GM19372 (cell line): ENCODE data around the gene CDH16.
"Not testable (repeated sequence)": the region's sequence is repeated elsewhere in the genome, so short reads cannot be mapped to it uniquely, and the experiment has no call there.

ENCODE experiments used
- ATAC-seq: cut with Tn5 transposase; IDR thresholded peaks from one replicate; pipeline ENCODE4 v1.9.1; 2021; ENCODE audit warnings: mild to moderate bottlenecking, low read depth, moderate library complexity; ENCODE audit not compliant: unreplicated experiment

CDH16 gene

GRCh38 chr16:66881014-66881417, 37.7 kb downstream of the CDH16 start:
- no peak for ATAC-seq

DNA sequence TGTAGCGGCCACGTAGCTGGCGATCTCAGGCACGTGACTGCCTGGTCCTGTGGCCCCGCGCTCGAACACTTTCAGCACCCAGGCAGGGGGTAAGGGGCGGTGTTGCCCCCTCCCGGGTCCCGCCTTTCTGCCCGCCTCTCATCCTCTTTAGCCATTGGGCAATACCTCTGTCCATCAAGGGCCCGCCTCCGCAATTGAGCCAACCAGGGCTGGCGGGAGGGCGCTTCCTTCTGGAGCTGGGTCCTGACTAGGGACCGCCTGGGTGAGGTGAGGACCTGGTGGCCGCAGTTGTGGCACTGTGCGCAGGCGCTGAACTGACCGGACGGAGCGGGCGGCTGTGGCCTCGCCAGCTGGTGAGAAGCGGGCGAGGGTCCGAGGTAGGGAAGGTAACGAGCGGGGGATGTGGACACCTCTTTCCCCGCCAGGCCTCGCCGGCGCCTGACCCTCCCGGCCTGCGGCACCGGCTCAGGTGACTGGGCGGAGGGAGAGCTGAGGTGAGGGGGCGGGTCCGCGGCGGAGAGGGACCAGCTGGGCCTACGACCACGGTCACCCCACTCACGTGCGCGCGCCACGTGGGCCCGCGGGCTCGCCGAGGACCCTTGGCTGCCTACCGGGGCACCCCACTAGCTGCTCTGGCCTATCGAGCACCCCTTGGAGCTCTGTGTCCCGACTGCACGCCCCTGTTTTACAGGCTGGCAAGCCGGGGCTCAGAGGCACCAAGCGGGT, 38.2 kb downstream of the CDH16 start, which contains the start of gene PDP2:
Gene PDP2, plus strand, starts transcription at position 228 of the 726 bp plus-strand sequence. CDS start 3,770 bp downstream, outside the sequence.
- peak; percentile 97 for ATAC-seq

DNA sequence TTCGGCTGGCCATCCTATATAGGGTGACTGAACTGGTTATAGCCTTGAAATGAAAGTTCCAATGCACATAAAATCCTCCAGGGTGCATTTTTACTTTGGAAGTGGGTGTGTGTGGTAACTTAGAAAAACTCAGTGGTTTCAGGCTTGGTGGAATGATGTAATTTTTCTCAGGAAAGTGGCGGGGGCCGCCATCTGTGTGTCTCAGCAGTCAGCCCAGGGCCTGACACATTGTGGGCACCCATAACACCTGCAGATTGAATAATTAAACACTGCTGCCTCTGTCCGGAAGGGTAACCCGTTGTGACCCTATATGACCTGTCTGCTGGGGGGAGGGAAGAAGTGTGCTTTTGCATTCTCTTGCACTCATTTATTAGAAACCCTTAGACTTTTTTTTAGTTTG, 40.6 kb downstream of the CDH16 start:
- ATAC-seq, result no peak

DNA sequence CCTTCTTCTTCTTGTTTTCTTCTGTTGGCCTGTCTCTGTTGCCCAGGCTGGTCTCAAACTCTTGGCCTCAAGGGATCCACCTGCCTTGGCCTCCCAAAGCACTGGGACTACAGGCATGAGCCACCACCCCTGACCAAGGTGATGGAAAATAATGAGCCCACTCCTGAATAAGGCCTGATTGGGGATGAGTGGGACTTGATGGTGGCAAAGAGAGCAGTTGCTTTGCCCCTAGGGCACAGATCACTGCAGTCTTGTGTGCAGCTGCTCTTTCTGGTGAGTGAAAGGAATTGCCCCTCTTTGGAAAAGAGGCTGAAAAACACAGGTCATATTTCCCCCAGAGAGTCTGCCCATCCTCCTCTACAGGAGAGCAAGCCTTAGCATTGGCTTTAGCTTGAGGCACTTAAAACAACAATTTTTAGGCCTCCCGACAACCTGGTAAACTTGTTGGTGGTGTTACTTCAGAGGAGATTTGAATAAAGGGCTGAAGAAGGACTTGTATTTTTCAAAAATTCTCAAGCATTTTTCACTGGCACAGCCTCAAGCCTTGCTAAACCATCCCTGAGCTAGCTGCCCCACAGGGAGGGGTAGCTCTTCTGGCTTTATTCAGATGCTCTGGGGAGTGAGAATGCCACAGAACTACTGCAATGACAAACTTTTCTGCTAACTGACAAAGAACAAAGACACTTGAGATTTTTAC, 44.5 kb downstream of the CDH16 start:
- ATAC-seq, result no peak

DNA sequence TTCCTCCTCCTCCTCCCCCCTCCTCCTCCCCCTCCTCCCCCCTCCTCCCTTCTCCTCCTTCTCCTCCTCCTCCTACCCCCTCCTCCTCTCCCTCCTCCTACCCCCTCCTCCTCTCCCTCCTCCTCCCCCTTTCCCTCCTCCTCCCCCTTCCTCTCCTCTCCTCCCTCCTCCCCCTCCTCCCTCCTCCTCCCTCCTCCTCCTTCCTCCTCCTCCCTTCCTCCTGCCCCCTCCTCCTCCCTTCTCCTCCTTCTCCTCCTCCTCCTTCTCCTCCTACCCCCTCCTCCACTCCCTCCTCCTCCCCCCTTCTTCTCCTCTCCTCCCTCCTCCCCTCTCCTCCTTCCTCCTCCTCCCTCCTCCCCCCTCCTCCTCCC, 45.0 kb downstream of the CDH16 start:
- no peak for ATAC-seq

DNA sequence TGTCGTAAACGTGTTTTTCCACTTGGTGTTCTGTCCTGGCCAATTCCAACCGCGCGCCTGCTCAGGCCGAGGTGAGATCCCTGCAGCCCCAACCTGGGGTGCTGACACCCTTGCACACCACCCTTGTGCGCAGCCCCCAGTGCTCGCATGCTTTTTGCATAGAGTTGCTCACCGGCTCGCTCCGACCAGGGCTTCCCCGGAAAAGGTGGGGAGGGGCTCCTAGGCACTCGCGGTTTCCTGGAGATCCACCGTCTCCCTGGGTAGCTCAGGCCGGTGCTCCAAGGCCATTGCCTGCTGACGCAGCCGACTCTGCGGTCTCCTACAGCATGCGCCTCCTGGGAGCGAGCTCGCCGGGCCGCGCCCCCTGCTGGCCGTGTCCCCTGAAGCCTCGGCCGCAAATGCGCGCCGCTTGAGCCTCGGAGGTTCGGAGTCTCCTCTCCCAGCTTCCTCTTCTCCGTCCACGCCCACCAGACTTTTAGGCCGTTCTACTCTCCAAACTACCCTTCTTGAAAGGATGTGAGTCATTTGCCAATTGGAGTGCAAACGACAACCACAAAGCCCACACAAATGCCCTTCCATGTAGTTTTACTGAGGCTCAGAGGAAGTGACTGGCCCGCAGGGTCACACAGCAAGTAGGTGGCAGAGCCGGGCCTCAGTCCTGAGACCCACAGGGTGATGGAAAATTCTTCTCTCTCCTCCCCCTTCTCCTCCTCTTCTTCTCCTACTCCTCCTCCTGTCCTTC, 45.6 kb downstream of the CDH16 start:
- ATAC-seq, result peak; percentile 96

DNA sequence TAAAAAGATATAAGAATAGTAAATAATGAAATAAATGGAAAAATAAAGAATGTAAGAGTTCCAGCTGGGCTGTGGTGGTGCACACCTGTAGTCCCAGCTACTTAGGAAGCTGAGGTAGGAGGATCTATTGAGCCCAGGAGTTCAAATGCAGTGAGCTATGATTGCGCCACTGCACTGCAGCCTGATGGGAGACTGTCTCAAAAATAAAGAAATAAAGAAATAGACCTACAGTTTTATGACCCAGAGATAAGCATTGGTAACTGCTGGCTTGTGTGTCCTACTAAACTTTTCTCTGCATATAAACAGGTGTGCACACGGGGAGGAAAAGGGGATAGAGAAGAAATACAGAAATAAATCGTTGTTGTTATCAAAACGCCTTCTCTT, 46.1 kb downstream of the CDH16 start:
- ATAC-seq, result no peak

DNA sequence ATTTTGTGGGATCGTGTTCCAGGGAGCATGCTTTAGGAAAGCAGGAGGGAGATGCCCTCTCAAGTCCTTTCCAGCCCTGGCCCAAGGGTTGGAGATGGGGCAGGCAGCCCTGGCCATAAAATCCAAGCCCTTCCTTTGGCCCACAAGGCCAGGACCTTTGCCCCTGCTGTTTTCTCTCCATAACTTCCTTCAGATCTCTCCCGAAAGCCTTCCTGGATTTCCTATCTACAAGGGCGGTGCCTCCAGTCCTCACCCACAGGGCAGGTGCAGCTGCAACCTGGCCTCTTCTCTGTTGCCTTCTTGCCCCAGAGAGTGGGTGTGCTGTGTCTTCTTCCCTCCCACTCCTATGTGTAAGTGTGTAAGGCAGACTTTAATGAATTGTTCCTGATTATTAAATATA, 46.8 kb downstream of the CDH16 start:
- no peak for ATAC-seq

DNA sequence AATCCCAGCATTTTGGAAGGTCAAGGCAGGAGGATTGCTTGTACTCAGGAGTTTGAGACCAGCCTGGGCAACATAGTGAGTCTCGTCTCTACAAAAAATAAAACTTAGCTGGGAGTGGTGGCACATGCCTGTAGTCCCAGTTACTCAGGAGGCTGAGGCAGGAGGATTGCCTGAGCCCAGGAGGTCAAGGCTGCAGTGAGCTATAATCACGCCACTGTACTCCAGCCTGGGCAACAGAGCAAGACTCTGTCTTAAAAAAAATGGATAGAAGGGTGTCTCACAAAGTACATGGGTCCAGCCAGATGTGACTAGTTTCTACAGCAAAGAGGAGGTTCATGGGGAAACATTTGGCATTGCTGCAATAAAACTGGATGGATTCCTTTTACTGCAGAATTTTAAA, 47.3 kb downstream of the CDH16 start:
- ATAC-seq, result not testable (repeated sequence)

DNA sequence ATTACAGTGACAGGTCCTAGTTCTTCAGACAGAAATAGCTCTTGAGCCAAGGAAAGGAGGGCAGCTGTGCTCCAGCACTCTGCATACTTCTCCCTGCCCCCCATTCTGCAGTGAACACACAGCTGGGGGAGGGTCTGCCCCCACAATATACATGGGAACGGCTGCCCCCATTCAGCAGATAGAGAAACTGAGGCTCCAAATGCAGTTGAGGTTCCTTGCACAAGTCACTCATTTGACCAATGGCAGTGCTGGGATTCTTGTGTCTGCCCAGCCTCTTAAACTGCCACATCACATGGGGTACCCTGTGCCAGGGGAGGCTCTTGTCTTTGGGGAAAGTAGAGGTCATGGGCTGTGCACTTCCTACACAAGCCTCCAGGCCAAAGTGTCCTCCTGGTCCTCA, 49.3 kb downstream of the CDH16 start:
- no peak for ATAC-seq

- no peak for ATAC-seq
Measured at GRCh38 chr16:66863707-66864106, 55.0 kb downstream of the CDH16 start.

- ATAC-seq, result no peak
Measured at GRCh38 chr16:66862023-66862520, 56.6 kb downstream of the CDH16 start.

DNA sequence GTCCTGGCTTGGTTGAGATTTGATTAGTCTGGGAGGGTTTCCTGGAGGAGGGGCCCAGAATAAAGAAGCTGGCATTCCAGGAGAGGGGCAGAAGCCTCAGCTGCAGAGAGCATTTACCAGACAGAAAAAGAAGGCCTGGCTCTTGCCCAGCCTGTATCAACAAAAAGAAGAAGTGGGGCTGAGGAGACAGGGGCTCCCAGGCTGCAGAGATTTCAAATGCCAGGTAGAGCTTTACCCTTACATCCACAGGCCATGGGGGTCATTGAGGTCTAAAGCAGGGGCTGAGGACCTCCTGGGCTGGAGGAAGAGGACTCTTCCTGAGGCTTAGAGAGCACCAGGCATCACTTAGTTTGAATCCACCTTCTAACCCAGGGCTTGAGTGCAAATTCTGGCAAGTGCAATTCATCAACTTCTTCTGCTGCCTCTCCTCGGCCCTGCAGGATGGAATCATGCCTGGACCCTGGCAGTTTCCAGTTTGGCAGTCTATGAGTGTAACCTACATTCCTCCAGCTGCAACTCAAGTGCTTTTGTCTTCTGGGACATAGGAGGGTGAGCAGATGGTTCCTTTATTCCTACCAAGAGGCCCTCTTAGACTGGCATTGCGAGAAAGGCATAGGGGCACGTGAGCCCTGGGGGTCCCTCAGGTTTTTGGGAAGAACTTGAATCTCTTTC, 59.2 kb downstream of the CDH16 start:
- ATAC-seq, result no peak

GRCh38 chr16:66858740-66859396, 59.8 kb downstream of the CDH16 start:
- ATAC-seq, result no peak
